ENCODE data around the gene FBXO41. TPM values are rescaled to one million over a fixed set of nuclear protein-coding genes. Genes with fewer than 3 reads are reported as not detected.

FBXO41 gene
- total RNA-seq, 2 experiments from 2014 or later = 20.4 to 57.9 TPM

DNA sequence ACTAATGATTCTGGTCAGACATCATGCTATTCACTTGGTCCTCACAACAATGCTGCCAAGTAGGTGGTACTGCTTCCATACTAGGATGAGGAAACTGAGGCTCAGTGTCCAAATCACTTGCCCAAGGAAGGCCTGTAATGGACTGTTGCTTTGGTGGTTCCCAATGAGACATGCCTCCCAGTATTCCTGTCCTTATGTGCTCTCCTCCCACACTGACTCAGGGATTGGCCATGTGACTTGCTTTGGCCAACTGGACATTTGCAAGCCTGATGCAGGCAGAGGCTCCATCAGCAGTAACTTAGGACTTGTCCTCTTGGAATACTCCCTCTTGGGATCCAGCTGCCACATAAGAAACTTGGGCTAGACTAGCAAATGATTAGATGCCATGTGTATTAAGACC lies 3.0 kb downstream of the FBXO41 start:
- POLR2A ChIA-PET = interaction anchor here (1.2 kb wide), 1 partner anchor 9 kb away, joined by 5 read pairs; no protein-coding TSS in a partner anchor
- Histone ChIP-seq H2AFZ (ENCODE audit: low read length) (no peak overlapping the region), H3K9me3 (ENCODE audit: low read length) (no peaks in the 10 kb centered on the region), H3K36me3 (ENCODE audit: insufficient read depth, low read length) (peaks cover 58% of the 10 kb centered on the region), H3K79me2 (ENCODE audit: insufficient read depth, low read depth, low read length) (peaks cover 76% of the 10 kb centered on the region), H4K20me1 (ENCODE audit: insufficient read depth, low read length) (peaks cover 23% of the 10 kb centered on the region; the same call in 1 of the 2 replicates), H3K27ac (ENCODE audit: low read depth, low read length, poor library complexity, severe bottlenecking) (no peak overlapping the region), H3K4me2 (ENCODE audit: low read length) (0 out of 2 replicates have a peak overlapping the region, but pooled peaks have one; percentile 10), H3K4me1 (ENCODE audit: insufficient read depth, low read length, poor library complexity, severe bottlenecking) (peaks cover 27% of the 10 kb centered on the region), H3K9me2 (ENCODE audit: insufficient read depth, low read length) (no peaks in the 10 kb centered on the region), H3K4me3 (ENCODE audit: low read depth, low read length, poor library complexity, severe bottlenecking) (no peak overlapping the region)
- DNase-seq (ENCODE audit: low spot score) = no peak
- CTCF ChIA-PET (ENCODE audit: unreplicated experiment) = interaction anchor here (1.0 kb wide), 1 partner anchor 9 kb away, joined by 3 read pairs; no protein-coding TSS in a partner anchor
- TF ChIP-seq EZH2phosphoT487 (IDR thresholded peaks at IDR 0.05; ENCODE audit: borderline replicate concordance, low read depth, low read length) = no peak
- TF ChIP-seq, protein P1, sequence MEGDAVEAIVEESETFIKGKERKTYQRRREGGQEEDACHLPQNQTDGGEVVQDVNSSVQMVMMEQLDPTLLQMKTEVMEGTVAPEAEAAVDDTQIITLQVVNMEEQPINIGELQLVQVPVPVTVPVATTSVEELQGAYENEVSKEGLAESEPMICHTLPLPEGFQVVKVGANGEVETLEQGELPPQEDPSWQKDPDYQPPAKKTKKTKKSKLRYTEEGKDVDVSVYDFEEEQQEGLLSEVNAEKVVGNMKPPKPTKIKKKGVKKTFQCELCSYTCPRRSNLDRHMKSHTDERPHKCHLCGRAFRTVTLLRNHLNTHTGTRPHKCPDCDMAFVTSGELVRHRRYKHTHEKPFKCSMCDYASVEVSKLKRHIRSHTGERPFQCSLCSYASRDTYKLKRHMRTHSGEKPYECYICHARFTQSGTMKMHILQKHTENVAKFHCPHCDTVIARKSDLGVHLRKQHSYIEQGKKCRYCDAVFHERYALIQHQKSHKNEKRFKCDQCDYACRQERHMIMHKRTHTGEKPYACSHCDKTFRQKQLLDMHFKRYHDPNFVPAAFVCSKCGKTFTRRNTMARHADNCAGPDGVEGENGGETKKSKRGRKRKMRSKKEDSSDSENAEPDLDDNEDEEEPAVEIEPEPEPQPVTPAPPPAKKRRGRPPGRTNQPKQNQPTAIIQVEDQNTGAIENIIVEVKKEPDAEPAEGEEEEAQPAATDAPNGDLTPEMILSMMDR (conservative IDR thresholded peaks at IDR 0.05; ENCODE audit: low read length) = no peak
- BruUV-seq (replicated peaks) = no TSS peak
- intact Hi-C loops (cut with micrococcal nuclease; ENCODE audit: unreplicated experiment) = loop anchor here (5.0 kb wide), 2 partner anchors 209 to 1676 kb away; partner anchors contain the start of genes POLE4 and SFXN5

DNA sequence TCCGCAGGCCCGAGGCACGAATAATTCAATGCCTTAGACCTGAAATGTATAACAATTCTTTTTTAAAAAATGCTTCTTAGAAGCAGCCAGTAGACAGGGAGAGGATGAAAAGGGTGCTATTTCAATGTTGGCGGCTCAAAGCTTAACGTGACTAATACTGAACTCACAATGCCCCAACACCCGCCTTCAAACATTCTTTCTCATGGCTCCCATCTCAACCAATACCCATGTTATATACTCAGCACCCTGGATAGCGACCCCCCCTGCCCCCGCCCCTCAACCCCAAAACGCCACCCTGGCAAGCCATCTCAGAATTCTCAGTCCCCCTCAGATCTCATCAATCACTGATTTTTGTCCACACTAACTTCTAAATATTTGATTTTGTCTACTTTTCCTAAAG lies 4.4 kb downstream of the FBXO41 start:
- DNase-seq (ENCODE audit: low spot score) = no peak
- Histone ChIP-seq H3K79me2 (ENCODE audit: insufficient read depth, low read depth, low read length) (peaks cover 85% of the 10 kb centered on the region), H3K9me2 (ENCODE audit: insufficient read depth, low read length) (no peaks in the 10 kb centered on the region), H3K27ac (ENCODE audit: low read depth, low read length, poor library complexity, severe bottlenecking) (no peak overlapping the region), H3K36me3 (ENCODE audit: insufficient read depth, low read length) (peaks cover 67% of the 10 kb centered on the region), H3K4me1 (ENCODE audit: insufficient read depth, low read length, poor library complexity, severe bottlenecking) (peaks cover 13% of the 10 kb centered on the region), H3K9me3 (ENCODE audit: low read length) (no peaks in the 10 kb centered on the region), H4K20me1 (ENCODE audit: insufficient read depth, low read length) (peaks cover 23% of the 10 kb centered on the region; the same call in 1 of the 2 replicates), H3K4me2 (ENCODE audit: low read length) (no peak overlapping the region), H2AFZ (ENCODE audit: low read length) (no peak overlapping the region), H3K4me3 (ENCODE audit: low read depth, low read length, poor library complexity, severe bottlenecking) (no peak overlapping the region)
- intact Hi-C loops (cut with micrococcal nuclease; ENCODE audit: unreplicated experiment) = loop anchor here (5.0 kb wide), 2 partner anchors 208 to 1677 kb away; partner anchors contain the start of genes POLE4 and SFXN5
- ChIA-PET POLR2A (no interaction called here), CTCF (ENCODE audit: unreplicated experiment) (no interaction called here)
- BruUV-seq (replicated peaks) = no TSS peak
- TF ChIP-seq, protein P1 (conservative IDR thresholded peaks at IDR 0.05; ENCODE audit: low read length) = no peak
- no peak for TF ChIP-seq EZH2phosphoT487 (IDR thresholded peaks at IDR 0.05; ENCODE audit: borderline replicate concordance, low read depth, low read length)

DNA sequence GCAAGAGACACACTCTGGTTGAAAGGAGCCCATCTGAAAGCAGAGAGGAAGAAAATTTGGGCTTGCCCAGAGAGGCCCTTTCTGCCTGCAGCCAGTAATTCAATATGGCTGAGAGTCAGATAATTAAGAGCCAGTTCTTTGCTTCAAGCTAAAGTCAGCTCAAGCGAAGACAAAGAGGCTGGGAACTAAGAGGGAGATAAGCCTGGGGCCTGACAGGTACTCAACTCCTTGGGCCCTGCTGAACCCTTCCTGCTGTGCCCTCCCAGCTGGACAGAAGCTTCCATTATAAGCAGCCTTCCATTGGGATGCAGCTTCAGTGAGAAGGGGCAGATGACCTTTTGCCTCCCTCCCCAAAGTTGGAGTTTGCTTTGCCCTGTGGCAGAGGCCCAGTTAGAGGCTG lies 12.0 kb downstream of the FBXO41 start:
- H3K27ac ChIP-seq (ENCODE audit: low read depth, low read length, poor library complexity, severe bottlenecking) = no peak overlapping the region
- intact Hi-C loops (cut with micrococcal nuclease; ENCODE audit: unreplicated experiment) = no loop called here
- no peaks in the 10 kb centered on the region for H3K9me3 ChIP-seq (ENCODE audit: low read length)
- no TSS peak for BruUV-seq (replicated peaks)
- no peak for DNase-seq (ENCODE audit: low spot score)
- H3K79me2 ChIP-seq (ENCODE audit: insufficient read depth, low read depth, low read length) = peaks cover 43% of the 10 kb centered on the region; the same call in 1 of the 2 replicates
- ChIA-PET CTCF (ENCODE audit: unreplicated experiment) (interaction anchor here (0.6 kb wide), 1 partner anchor 9 kb away, joined by 3 read pairs; no protein-coding TSS in a partner anchor), POLR2A (interaction anchor here (1.6 kb wide), 1 partner anchor 9 kb away, joined by 5 read pairs; no protein-coding TSS in a partner anchor)
- H3K4me2 ChIP-seq (ENCODE audit: low read length) = no peak overlapping the region
- H4K20me1 ChIP-seq (ENCODE audit: insufficient read depth, low read length) = 0 out of 2 replicates have a peak, but pooled peaks cover 10% of the 10 kb centered on the region
- H3K36me3 ChIP-seq (ENCODE audit: insufficient read depth, low read length) = peaks cover 89% of the 10 kb centered on the region
- no peak overlapping the region for H3K4me3 ChIP-seq (ENCODE audit: low read depth, low read length, poor library complexity, severe bottlenecking)
- no peak overlapping the region for H2AFZ ChIP-seq (ENCODE audit: low read length)
- no peaks in the 10 kb centered on the region for H3K9me2 ChIP-seq (ENCODE audit: insufficient read depth, low read length)
- H3K4me1 ChIP-seq (ENCODE audit: insufficient read depth, low read length, poor library complexity, severe bottlenecking) = peaks cover 7% of the 10 kb centered on the region
- TF ChIP-seq EZH2phosphoT487 (IDR thresholded peaks at IDR 0.05; ENCODE audit: borderline replicate concordance, low read depth, low read length) = no peak
- TF ChIP-seq, protein P1 (conservative IDR thresholded peaks at IDR 0.05; ENCODE audit: low read length) = no peak

Measured in OCI-LY7 (cell line).